ENCODE data around the gene CALB2.

DNA sequence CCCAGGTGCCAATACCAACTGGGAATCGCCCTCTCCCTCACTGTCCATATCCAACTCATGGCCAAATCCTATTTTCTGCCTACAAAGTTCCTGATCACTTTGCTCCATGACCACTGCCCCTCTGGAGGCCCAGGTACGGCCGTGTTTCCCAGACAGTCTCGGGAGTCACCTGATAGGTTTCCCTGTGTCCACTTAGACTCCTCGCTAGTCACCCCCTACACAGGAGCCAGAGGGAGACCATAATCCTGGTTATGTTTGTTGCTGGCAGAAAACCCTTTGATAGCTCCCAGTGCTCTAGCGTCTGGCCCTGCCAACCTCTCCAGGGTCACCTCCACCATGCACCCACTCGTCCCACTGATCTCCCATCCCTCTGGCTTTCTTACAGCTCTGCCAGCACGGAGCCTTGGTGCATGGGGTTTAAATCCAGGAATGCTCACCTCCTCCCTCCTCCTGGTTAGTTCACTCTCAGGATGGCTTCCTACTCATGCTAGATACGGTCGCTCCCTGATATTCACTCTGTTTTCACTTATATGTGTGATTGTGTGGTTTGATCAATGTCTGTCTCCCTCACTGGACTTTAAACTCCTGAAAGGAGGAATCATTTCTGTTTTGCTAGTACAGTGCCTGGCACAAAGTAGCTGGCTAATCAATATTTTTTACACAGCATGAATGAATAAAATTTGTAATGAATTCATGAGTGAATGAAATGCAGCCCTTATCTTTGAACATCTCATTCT is 7.5 kb upstream of the CALB2 start:
- TF ChIP-seq, protein P1, sequence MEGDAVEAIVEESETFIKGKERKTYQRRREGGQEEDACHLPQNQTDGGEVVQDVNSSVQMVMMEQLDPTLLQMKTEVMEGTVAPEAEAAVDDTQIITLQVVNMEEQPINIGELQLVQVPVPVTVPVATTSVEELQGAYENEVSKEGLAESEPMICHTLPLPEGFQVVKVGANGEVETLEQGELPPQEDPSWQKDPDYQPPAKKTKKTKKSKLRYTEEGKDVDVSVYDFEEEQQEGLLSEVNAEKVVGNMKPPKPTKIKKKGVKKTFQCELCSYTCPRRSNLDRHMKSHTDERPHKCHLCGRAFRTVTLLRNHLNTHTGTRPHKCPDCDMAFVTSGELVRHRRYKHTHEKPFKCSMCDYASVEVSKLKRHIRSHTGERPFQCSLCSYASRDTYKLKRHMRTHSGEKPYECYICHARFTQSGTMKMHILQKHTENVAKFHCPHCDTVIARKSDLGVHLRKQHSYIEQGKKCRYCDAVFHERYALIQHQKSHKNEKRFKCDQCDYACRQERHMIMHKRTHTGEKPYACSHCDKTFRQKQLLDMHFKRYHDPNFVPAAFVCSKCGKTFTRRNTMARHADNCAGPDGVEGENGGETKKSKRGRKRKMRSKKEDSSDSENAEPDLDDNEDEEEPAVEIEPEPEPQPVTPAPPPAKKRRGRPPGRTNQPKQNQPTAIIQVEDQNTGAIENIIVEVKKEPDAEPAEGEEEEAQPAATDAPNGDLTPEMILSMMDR (IDR thresholded peaks at IDR 0.05): no peak
- TF ChIP-seq, protein P2, sequence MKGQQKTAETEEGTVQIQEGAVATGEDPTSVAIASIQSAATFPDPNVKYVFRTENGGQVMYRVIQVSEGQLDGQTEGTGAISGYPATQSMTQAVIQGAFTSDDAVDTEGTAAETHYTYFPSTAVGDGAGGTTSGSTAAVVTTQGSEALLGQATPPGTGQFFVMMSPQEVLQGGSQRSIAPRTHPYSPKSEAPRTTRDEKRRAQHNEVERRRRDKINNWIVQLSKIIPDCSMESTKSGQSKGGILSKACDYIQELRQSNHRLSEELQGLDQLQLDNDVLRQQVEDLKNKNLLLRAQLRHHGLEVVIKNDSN (CRISPR knock-in tag; IDR thresholded peaks at IDR 0.05): no peak
- TF ChIP-seq, protein P3, sequence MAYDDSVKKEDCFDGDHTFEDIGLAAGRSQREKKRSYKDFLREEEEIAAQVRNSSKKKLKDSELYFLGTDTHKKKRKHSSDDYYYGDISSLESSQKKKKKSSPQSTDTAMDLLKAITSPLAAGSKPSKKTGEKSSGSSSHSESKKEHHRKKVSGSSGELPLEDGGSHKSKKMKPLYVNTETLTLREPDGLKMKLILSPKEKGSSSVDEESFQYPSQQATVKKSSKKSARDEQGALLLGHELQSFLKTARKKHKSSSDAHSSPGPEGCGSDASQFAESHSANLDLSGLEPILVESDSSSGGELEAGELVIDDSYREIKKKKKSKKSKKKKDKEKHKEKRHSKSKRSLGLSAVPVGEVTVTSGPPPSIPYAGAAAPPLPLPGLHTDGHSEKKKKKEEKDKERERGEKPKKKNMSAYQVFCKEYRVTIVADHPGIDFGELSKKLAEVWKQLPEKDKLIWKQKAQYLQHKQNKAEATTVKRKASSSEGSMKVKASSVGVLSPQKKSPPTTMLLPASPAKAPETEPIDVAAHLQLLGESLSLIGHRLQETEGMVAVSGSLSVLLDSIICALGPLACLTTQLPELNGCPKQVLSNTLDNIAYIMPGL (CRISPR knock-in tag; IDR thresholded peaks at IDR 0.05): no peak
- TF ChIP-seq, protein P4, sequence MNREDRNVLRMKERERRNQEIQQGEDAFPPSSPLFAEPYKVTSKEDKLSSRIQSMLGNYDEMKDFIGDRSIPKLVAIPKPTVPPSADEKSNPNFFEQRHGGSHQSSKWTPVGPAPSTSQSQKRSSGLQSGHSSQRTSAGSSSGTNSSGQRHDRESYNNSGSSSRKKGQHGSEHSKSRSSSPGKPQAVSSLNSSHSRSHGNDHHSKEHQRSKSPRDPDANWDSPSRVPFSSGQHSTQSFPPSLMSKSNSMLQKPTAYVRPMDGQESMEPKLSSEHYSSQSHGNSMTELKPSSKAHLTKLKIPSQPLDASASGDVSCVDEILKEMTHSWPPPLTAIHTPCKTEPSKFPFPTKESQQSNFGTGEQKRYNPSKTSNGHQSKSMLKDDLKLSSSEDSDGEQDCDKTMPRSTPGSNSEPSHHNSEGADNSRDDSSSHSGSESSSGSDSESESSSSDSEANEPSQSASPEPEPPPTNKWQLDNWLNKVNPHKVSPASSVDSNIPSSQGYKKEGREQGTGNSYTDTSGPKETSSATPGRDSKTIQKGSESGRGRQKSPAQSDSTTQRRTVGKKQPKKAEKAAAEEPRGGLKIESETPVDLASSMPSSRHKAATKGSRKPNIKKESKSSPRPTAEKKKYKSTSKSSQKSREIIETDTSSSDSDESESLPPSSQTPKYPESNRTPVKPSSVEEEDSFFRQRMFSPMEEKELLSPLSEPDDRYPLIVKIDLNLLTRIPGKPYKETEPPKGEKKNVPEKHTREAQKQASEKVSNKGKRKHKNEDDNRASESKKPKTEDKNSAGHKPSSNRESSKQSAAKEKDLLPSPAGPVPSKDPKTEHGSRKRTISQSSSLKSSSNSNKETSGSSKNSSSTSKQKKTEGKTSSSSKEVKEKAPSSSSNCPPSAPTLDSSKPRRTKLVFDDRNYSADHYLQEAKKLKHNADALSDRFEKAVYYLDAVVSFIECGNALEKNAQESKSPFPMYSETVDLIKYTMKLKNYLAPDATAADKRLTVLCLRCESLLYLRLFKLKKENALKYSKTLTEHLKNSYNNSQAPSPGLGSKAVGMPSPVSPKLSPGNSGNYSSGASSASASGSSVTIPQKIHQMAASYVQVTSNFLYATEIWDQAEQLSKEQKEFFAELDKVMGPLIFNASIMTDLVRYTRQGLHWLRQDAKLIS (CRISPR knock-in tag; IDR thresholded peaks at IDR 0.05; ENCODE audit: borderline replicate concordance): no peak
- TF ChIP-seq, protein P5, sequence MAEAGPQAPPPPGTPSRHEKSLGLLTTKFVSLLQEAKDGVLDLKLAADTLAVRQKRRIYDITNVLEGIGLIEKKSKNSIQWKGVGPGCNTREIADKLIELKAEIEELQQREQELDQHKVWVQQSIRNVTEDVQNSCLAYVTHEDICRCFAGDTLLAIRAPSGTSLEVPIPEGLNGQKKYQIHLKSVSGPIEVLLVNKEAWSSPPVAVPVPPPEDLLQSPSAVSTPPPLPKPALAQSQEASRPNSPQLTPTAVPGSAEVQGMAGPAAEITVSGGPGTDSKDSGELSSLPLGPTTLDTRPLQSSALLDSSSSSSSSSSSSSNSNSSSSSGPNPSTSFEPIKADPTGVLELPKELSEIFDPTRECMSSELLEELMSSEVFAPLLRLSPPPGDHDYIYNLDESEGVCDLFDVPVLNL (CRISPR knock-in tag; IDR thresholded peaks at IDR 0.05; ENCODE audit: borderline replicate concordance, low read depth): no peak
- TF ChIP-seq, protein P6, sequence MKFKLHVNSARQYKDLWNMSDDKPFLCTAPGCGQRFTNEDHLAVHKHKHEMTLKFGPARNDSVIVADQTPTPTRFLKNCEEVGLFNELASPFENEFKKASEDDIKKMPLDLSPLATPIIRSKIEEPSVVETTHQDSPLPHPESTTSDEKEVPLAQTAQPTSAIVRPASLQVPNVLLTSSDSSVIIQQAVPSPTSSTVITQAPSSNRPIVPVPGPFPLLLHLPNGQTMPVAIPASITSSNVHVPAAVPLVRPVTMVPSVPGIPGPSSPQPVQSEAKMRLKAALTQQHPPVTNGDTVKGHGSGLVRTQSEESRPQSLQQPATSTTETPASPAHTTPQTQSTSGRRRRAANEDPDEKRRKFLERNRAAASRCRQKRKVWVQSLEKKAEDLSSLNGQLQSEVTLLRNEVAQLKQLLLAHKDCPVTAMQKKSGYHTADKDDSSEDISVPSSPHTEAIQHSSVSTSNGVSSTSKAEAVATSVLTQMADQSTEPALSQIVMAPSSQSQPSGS (CRISPR knock-in tag; IDR thresholded peaks at IDR 0.05; ENCODE audit: borderline replicate concordance, low read depth): no peak
- TF ChIP-seq RELA (CRISPR knock-in tag; IDR thresholded peaks at IDR 0.05; ENCODE audit: borderline replicate concordance): no peak
- TF ChIP-seq, protein P7, sequence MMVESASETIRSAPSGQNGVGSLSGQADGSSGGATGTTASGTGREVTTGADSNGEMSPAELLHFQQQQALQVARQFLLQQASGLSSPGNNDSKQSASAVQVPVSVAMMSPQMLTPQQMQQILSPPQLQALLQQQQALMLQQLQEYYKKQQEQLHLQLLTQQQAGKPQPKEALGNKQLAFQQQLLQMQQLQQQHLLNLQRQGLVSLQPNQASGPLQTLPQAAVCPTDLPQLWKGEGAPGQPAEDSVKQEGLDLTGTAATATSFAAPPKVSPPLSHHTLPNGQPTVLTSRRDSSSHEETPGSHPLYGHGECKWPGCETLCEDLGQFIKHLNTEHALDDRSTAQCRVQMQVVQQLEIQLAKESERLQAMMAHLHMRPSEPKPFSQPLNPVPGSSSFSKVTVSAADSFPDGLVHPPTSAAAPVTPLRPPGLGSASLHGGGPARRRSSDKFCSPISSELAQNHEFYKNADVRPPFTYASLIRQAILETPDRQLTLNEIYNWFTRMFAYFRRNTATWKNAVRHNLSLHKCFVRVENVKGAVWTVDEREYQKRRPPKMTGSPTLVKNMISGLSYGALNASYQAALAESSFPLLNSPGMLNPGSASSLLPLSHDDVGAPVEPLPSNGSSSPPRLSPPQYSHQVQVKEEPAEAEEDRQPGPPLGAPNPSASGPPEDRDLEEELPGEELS (CRISPR knock-in tag; IDR thresholded peaks at IDR 0.05): no peak

Measured in WTC11 (cell line).